NCI-H2227 treated with DMSO at 0.1 percent for 48 hours (cell line): Measurements from ENCODE around the gene CTTNBP2.

Source experiments
- DNase-seq: peaks from one replicate; lab custom pipeline; 2025; lab: John Stamatoyannopoulos, UW

Gene CTTNBP2, protein sequence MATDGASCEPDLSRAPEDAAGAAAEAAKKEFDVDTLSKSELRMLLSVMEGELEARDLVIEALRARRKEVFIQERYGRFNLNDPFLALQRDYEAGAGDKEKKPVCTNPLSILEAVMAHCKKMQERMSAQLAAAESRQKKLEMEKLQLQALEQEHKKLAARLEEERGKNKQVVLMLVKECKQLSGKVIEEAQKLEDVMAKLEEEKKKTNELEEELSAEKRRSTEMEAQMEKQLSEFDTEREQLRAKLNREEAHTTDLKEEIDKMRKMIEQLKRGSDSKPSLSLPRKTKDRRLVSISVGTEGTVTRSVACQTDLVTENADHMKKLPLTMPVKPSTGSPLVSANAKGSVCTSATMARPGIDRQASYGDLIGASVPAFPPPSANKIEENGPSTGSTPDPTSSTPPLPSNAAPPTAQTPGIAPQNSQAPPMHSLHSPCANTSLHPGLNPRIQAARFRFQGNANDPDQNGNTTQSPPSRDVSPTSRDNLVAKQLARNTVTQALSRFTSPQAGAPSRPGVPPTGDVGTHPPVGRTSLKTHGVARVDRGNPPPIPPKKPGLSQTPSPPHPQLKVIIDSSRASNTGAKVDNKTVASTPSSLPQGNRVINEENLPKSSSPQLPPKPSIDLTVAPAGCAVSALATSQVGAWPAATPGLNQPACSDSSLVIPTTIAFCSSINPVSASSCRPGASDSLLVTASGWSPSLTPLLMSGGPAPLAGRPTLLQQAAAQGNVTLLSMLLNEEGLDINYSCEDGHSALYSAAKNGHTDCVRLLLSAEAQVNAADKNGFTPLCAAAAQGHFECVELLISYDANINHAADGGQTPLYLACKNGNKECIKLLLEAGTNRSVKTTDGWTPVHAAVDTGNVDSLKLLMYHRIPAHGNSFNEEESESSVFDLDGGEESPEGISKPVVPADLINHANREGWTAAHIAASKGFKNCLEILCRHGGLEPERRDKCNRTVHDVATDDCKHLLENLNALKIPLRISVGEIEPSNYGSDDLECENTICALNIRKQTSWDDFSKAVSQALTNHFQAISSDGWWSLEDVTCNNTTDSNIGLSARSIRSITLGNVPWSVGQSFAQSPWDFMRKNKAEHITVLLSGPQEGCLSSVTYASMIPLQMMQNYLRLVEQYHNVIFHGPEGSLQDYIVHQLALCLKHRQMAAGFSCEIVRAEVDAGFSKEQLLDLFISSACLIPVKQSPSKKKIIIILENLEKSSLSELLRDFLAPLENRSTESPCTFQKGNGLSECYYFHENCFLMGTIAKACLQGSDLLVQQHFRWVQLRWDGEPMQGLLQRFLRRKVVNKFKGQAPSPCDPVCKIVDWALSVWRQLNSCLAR (N-terminal part only)

DNA sequence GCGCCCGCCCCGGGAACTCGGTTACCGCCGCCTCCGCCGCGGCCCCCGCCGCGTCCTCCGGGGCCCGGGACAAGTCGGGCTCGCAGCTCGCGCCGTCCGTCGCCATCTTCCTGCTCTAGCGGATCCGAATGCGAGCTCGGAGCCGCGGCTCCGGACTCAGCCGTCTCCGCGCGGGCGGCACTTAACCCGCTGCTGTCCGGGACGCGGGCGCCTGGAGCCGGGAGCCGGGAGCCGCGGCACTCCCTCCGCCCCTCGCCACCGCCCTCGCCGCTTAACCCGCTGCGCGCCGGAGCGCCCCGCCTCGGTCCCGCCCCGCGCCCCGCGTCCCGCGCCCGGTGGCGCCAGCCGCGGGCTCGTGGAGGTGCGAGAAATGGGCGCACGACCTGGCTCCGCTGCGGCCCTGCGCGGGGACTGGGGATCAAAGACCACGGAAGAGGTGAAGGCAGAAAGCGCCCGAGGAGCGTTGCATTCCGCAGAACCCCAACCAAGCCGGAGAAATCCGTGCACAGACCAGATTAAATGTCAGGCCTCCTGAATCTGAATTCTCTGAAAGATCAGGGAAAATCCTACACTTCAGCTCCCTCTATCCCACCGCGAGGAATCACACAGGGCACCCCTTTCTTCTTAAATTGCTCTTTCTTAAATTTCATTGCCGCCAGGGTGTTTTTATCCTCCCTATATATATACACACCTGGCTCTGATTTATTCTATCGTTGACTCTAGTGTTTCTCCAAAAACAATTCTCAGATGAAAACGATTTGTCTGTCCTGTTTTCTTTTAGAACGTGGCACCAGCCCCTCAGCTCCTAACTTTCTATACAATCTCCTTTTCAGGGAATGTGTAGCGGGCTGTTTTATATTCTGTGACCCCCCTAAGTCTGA, at the start of gene CTTNBP2:
TSS of gene CTTNBP2 (minus strand) at position 132 of the 881 bp plus-strand sequence. CDS start at position 106, 26 bp downstream.
- DNase-seq, result peak; percentile 34

DNA sequence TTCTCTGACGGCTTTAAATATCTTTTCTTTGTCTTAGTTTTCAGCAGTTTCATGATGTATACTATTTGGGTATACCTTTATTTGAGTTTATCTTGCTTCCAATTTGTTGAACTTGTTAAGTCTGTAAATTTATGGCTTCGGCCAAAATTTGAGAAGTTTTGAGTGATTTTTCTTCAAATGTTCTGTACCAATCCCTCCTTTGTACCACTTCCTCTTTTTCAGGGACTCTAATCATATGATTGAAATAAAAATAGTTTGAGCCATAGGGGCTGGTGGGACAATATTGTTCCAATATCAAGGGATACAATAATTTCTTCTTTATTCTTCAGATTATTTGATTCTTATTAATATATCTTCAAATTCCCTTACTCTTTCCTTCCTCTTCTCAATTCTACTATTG, 43.1 kb upstream of the CTTNBP2 start:
- DNase-seq, result no peak

DNA sequence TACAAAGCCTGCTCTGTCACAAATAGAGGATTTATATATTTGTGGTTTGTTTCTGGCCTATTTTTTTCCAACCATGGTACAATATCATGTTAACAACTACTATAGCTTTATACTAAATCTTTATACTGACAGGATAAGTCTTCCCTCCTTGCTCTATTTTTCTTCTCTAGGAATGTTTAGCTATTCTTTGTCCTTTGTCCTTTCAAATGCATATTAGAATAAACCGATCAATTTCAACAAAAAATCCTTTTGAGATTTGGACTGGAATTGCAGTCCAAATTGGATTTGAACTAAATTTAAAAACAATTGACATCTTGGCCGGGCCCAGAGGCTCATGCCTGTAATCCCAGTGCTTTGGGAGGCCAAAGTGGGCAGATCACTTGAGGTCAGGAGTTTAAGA, 39.2 kb upstream of the CTTNBP2 start:
- DNase-seq, result no peak

DNA sequence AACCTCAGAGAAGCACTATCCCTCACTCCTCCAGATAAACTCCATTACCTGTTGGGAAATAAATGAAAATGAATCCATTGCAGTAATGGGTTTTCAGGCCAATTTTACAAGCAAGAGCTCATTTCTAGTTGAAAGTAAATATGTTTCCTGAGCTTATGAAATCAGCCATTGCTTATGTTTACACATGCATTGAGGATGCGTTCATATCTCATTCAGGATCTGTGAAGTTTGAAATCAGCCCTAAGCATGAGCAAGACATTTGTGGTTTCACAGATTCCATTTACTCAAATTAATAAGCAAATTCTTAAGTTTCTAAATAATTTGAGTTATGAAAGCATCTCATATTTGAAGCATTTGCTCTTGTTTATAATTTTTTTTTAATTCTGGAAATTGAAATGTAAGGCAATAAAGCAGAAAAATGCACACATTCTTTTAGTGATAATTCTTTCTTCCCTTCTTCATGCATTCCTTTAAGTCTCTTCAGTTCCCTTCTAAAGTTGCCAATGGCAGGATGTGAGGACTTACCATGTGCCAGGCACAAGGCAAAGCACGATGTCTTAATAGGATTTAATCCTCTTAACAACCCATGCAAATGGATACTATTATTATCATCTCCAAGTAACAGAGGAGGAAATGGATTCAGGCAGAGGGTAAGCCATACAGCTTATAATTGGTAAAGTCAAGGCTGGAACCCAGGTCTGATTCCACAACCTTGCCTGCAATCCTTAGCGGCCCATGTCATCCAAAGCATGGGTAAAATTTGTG, 35.0 kb upstream of the CTTNBP2 start:
- no peak for DNase-seq

DNA sequence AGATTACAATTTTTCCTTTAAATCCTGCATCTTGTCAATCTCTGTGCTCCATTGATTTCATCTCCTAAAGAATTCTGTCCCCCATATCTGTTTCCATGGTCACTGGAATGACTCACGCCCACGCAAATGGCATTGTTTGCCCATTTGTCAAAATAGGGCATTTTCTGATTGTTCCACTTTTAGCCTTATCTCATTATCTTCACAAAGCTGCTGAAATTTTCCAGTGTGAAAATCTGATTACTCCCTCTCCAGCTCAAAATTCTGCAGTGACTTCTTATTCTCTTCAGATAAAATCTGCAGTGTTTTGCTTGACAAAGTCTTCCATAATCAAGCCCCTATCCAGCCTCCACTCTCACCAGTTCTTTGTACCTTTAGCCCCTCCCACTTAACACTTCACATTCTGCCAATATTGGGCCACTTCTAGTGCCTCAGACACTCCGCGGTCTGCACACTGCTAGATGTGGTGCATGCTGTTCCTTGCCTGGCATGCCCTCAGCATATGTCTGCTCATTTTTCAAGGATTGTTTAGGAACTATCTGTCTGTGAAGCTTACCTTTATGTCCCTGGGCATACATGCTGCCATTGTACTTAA, 33.9 kb upstream of the CTTNBP2 start:
- no peak for DNase-seq

DNA sequence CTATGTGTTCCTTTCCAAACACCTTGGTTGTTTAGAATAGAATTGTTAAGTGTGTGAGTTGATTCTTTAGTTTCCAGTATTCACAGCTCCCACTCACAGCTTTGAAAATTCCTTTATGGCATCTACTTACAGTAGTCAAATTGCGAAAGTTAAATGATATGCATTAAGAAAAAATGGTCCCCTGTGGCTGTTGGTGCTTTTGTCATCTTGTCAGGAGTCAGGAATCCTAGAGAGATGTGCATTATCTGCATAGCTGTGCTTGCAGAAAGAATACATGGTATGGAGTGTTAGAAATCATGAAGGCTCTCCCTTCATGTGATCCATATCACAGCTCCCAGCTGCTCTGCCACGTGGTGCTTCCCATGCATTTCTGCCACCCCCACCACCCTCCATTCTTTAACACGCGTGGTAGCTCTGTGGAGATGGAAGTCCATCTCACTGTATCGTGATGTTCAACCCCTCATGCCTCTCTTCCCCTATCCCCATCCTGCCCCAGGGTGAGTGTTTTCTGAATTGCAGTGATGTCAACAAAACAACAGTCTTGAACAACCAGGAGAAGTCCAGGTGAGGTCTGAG, 29.2 kb upstream of the CTTNBP2 start:
- no peak for DNase-seq

DNA sequence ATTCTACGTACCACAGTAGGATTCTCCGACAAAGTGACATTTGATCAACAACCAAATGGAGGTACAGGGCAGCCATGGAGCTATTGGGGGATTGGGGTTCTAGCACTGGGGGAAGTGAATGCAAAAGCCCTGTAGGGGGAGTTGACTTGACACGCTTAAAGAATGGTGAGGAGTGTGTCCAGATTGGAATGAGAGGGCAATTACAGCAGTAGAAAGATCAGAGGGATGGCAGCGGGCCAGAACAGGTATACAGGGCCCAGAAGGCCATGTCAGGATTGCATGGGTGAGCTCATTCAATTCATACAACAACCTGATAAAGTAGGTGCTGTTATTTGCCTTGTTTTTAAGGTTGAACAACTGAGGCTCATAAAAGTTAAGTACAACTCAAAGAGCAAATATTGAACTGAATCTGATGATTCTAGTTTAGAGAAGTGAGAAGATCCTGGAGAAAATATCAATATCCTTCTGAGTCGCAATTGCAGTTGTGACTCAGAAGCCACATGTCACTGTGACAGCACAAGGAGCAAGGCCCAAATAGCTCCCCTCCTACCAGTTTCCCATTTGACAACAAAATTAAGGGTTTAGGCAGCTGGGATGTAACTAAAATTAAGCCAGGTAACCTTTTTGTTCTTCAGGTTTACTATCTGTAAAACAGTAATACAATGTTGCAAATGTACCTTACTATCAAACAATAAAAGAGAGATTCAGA, 28.0 kb upstream of the CTTNBP2 start:
- no peak for DNase-seq

DNA sequence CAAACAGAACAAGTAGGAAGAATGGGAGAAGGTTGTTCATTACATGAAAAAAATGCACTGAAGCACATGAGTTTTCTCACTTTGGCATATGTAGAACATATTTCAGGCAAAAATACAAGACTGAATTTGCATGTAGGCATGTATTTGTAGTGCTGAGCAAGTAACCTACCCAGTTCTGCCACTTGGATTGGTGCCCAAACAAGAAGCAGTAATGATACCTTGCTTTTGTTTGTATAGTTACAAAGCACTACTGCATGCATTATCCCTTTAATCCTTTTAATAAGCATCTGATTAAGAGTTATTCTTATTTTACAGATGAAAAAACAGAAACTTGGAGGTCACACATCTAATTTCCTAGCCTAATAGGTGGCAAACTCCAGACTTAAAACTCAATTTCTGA, 23.1 kb upstream of the CTTNBP2 start:
- DNase-seq, result no peak

DNA sequence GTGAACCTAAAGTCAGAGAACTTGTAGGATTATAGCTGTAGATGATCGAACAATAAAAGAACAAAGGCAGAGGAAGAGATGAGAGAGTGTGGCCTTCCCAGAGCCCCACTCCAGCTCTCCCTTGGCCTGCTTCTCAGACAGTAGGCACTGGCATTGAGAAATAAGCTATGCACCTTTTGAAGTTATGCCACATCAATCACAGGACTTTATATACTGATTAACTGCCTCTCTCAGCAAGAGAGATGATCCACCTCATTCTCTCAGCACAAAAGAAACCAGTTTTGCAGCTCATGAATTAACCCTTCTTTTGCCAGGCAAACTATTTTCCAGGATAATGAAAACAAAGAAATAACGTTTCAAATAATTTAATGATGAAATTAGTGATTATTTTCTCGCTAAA, 22.0 kb upstream of the CTTNBP2 start:
- no peak for DNase-seq

DNA sequence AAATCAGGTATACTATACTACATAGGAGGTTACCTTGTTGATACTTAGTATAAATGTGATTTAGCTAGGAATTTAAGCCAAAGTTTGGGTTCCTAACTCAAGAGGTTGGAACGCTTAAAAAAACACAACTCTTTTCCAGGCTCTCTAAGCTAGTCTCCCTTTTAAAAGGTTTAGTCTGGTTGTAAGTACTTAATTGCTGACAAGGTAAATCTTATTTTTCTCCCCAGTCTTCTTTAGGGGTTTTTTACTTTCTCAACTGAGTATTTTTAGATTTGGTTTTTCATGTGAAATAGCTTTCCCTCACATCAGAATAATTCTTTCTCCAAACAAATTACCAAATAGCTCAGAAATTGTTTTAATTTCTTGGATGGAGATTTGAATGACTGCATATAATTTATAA, 20.8 kb upstream of the CTTNBP2 start:
- DNase-seq, result no peak

DNA sequence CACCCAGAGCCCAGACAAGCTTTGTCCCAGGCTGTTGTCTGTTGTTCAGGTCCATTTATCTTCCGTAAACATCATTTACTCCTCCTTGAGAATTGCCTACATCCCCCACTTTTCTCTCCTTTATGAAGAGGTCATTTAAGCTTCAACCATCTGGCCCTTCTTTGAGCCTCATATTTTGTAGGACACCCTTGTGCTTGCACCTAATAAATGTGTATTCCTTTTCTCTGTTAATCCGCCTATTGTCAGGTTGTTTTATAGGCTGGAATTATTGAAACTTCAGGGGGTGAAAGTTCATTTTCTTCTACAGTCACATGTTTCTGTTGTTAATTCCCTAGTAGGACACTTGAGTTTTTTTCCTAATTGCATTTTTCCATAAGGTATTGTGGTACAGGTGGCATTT, 19.6 kb upstream of the CTTNBP2 start:
- no peak for DNase-seq

DNA sequence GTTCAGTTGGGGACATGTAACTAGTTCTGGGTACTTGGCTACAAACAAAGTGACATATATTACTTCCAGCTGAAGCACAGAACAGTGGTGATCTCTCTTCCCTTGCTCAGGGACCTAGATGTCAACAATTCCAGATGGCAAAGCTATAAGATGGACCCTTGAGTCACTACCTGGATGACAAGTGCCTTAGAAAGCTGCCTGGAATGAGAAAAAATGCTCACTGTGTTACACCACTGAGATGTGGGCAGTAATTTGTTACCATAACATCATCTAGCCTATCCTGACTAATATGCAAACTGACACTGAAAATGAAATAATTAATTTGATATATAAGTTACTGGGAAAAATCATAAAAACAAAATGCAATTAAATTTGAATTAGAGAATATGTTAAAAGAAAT, 16.4 kb upstream of the CTTNBP2 start:
- DNase-seq, result no peak

DNA sequence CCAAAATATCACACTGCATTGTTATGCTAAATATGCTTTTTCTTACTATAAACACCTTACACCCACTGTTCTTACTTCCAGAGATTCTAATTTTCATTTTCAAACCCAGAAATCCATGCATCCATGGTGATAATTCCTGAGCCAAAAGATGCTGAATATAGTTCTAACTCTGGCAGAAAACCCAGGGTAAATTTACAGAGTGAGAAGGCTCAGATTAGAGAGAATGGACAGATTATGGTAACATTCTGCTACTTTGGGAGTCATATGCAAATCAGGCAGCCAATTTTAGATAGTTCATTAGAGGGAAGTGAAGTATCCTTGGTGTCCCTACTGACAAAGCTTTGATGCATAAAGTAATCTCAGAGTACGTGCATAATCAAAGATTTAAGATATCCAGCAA, 15.4 kb upstream of the CTTNBP2 start:
- no peak for DNase-seq

DNA sequence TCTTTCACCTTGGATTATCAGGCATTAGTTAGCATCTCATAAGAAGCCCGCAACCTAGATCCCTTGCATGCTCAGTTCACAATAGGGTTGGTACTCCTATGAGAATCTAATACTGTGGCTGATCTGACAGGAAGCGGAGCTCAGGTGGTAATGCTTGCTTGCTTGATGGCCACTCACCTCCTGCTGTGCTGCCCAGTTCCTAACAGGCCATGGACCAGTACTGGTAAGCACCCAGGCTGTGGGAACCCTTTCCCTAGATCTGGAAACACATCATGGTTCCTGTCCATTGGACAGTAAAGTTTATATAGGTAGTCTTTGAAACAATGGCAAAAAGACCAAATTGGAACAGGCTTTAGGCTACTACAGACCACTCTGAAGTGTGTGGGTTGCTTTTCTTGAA, 9.4 kb upstream of the CTTNBP2 start:
- no peak for DNase-seq

DNA sequence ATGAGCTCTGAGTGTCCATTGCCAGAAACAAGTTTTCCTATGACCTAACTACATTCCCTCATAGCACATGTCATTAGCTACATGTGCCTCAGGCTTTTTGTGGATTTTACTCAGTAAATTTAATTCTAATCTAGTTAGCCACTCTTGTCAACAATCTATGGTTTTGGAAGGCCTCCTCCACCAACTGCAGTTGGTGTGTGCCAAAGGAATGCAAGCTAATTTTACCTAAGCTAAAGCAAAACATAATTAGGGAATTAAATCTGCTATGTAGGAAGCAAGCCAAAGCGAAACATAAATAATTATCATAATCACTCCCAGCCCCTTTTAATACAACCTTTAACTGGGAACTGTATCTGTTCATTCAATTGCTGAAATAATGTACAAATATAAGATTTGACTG, 3.5 kb upstream of the CTTNBP2 start:
- DNase-seq, result no peak

DNA sequence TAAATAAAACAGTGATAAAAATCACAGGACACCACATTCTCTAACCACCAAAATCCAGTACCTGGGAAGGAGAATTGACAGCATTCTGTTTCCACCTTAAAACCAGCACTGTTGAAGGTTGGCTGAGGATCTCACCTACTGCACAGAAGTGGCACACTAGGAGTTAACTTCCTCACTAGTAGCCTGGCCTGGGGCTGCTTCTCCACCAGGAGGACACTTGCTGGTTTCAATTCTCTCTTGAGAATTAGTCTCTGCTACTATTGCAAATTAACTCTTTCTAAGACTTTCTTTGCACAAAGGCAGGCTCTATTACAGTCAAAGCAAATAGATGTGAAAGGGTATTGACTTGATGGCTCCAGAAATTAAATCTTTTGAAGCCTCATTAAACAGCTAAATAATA, 2.3 kb upstream of the CTTNBP2 start:
- peak; percentile 4 for DNase-seq

DNA sequence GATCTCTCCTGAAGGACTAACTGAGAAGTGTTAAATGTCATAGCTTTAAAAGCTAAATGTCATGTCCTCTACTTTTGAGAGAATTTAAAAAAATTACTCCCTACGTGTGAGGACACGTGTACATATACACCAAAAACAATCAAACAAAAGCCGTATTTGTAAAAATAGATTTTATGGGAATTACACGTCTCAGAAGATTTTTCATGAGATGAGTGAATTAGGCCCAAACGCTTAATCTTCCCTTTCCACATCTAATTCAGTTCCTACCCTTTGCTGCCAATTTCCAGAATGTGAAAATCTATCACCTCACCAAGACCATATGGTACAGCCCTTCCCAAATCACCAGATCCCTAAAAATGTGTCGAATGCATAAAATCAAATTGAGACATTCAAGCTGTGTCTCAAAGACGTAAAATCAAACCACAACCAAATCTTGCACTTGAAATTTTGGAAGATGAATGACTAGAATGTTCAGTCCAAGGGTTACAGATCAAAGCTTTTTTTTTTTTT, 1.0 kb upstream of the CTTNBP2 start:
- DNase-seq, result no peak

DNA sequence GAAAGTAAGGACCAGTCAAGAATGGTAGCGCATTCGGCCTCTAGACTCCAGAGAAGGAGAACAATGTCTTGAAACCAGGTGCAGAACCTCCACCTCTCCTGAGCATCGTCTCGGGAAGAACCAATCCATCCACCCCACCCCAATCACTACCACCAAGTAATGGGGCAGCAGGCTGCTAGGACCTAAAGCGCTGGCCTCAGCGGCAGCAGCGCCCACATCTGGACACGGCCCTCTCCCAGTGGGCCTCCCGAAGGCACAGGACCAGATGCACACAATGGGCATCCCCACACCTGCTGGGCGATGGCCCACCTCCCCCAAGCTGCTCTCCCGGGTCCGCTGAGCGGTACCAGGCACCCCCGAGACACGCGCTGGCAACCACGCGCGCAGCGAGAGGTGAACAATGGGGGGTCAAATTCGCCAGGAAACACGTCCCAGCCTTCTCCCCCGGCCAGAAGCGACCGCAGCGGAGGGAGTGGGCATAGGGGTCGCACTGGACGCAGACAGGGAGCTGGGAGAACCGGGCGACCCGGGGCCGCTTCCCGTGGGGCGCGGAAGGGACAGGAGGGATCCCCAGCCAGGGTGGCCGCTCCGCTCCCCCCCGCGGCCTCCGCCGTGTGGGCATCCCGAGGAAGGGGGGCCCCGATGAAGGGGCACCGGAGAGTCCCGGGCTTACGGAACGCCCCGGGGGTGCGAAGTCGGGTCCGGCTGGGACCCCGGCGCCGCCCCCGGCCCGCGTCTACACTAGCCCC, 506 bp downstream of the CTTNBP2 start:
- DNase-seq, result peak; percentile 31
